H9 (cell line): ENCODE measurements around the gene CALML4. TPM values are rescaled to one million over a fixed set of nuclear protein-coding genes. Genes with fewer than 3 reads are reported as not detected.

ENCODE experiments used
- DNase-seq: peaks from one replicate; pipeline ENCODE4 v3.0.0-alpha.2; 2017
- H2AFZ ChIP-seq: one replicate; pipeline ENCODE4 v1.6.1; 2013; ENCODE audit warnings: mild to moderate bottlenecking, low read length, control low read depth, moderate library complexity
- H2AK5ac ChIP-seq: 2 replicates; pipeline ENCODE4 v1.6.1; 2013; ENCODE audit warnings: low read length, control low read depth, mixed read lengths; ENCODE audit not compliant: insufficient read length
- H2BK120ac ChIP-seq: one replicate; pipeline ENCODE4 v1.6.1; 2013; ENCODE audit warnings: low read depth, mild to moderate bottlenecking, low read length, control low read depth, inconsistent platforms; ENCODE audit not compliant: poor library complexity, severe bottlenecking
- H2BK12ac ChIP-seq: 2 replicates; pipeline ENCODE4 v1.6.1; 2013; ENCODE audit warnings: low read length, control low read depth, mixed read lengths, low read depth; ENCODE audit not compliant: insufficient read length
- H2BK15ac ChIP-seq: 2 replicates; pipeline ENCODE4 v1.6.1; 2013; ENCODE audit warnings: low read depth, low read length, control low read depth
- H2BK20ac ChIP-seq: one replicate; pipeline ENCODE4 v1.6.1; 2013; ENCODE audit warnings: low read depth, mild to moderate bottlenecking, low read length, control low read depth, inconsistent platforms; ENCODE audit not compliant: poor library complexity, severe bottlenecking
- H2BK5ac ChIP-seq: 2 replicates; pipeline ENCODE4 v1.6.1; 2013; ENCODE audit warnings: low read length, control low read depth, mixed read lengths; ENCODE audit not compliant: insufficient read length
- H3K14ac ChIP-seq: 2 replicates; pipeline ENCODE4 v1.6.1; 2013; ENCODE audit warnings: low read length, control low read depth; ENCODE audit not compliant: insufficient read depth
- H3K18ac ChIP-seq: 2 replicates; pipeline ENCODE4 v1.6.1; 2013; ENCODE audit warnings: low read depth, mild to moderate bottlenecking, mixed read lengths, low read length, control low read depth; ENCODE audit not compliant: insufficient read length
- H3K23ac ChIP-seq: 2 replicates; pipeline ENCODE4 v1.6.1; 2013; ENCODE audit warnings: low read length, control low read depth, mixed read lengths, low read depth; ENCODE audit not compliant: insufficient read length
- H3K23me2 ChIP-seq: 2 replicates; pipeline ENCODE4 v1.6.1; 2013; ENCODE audit warnings: low read depth, mild to moderate bottlenecking, mixed read lengths, low read length, control low read depth; ENCODE audit not compliant: insufficient read length, poor library complexity, severe bottlenecking
- H3K27ac ChIP-seq: 2 replicates; pipeline ENCODE4 v1.5.1; 2013; ENCODE audit warnings: low read length, control low read depth, mixed read lengths, low read depth; ENCODE audit not compliant: insufficient read length
- H3K27me3 ChIP-seq: 2 replicates; pipeline ENCODE4 v1.6.1; 2013; ENCODE audit warnings: low read length, control low read depth, inconsistent platforms; ENCODE audit not compliant: insufficient read depth
- H3K4ac ChIP-seq: 2 replicates; pipeline ENCODE4 v1.6.1; 2013; ENCODE audit warnings: low read depth, mild to moderate bottlenecking, control low read depth, inconsistent platforms, low read length, moderate library complexity
- H3K4me1 ChIP-seq: 2 replicates; pipeline ENCODE4 v1.6.1; 2013; ENCODE audit warnings: low read length, control low read depth, inconsistent platforms; ENCODE audit not compliant: insufficient read depth
- H3K4me2 ChIP-seq: 2 replicates; pipeline ENCODE4 v1.6.1; 2013; ENCODE audit warnings: low read length, control low read depth, mixed read lengths; ENCODE audit not compliant: insufficient read length, insufficient read depth
- H3K56ac ChIP-seq: 2 replicates; pipeline ENCODE4 v1.6.1; 2013; ENCODE audit warnings: low read depth, mild to moderate bottlenecking, mixed read lengths, low read length, control low read depth; ENCODE audit not compliant: insufficient read length
- H3K79me1 ChIP-seq: 2 replicates; pipeline ENCODE4 v1.6.1; 2013; ENCODE audit warnings: low read depth, mild to moderate bottlenecking, moderate library complexity, low read length, control low read depth, inconsistent platforms; ENCODE audit not compliant: insufficient read depth, poor library complexity, severe bottlenecking
- H3K79me2 ChIP-seq: 2 replicates; pipeline ENCODE4 v1.6.1; 2013; ENCODE audit warnings: low read length, control low read depth, inconsistent platforms; ENCODE audit not compliant: insufficient read depth
- H3K9ac ChIP-seq: 2 replicates; pipeline ENCODE4 v1.6.1; 2013; ENCODE audit warnings: low read length, control low read depth, mixed read lengths; ENCODE audit not compliant: insufficient read length; ENCODE audit errors: extremely low read depth
- H3K9me3 ChIP-seq: one replicate; pipeline ENCODE4 v1.6.1; 2013; ENCODE audit warnings: low read depth, low read length, inconsistent platforms; ENCODE audit not compliant: control insufficient read depth
- H3T11ph ChIP-seq: one replicate; pipeline ENCODE4 v1.6.1; 2013; ENCODE audit warnings: mild to moderate bottlenecking, low read length, control low read depth, inconsistent platforms
- H4K20me1 ChIP-seq: one replicate; pipeline ENCODE4 v1.6.1; 2013; ENCODE audit not compliant: control insufficient read depth, insufficient read length, insufficient read depth
- H4K5ac ChIP-seq: 2 replicates; pipeline ENCODE4 v1.6.1; 2013; ENCODE audit warnings: low read depth, mild to moderate bottlenecking, mixed read lengths, low read length, control low read depth; ENCODE audit not compliant: insufficient read length
- H4K8ac ChIP-seq: replicated peaks from 2 replicates; pipeline ENCODE4 v1.6.1; 2013; ENCODE audit warnings: low read length, control low read depth, mixed read lengths, low read depth; ENCODE audit not compliant: insufficient read length
- H4K91ac ChIP-seq: 2 replicates; pipeline ENCODE4 v1.6.1; 2013; ENCODE audit warnings: low read depth, mild to moderate bottlenecking, moderate library complexity, mixed read lengths, low read length, control low read depth; ENCODE audit not compliant: insufficient read length
- H3K27ac Mint-ChIP-seq, 3 experiments: 2 replicates in 2 of 3; 3 replicates in 1 of 3; pipeline ENCODE4 v1.8.0; 2020 to 2021; ENCODE audit warnings: mixed read lengths in 3 of 3, mild to moderate bottlenecking in 1 of 3, moderate library complexity in 1 of 3
- H3K27me3 Mint-ChIP-seq: 2 replicates; pipeline ENCODE4 v1.8.0; 2021; ENCODE audit warnings: low read depth, mild to moderate bottlenecking, moderate library complexity, mixed read lengths
- H3K36me3 Mint-ChIP-seq, 3 experiments: 2 replicates in 2 of 3; 3 replicates in 1 of 3; pipeline ENCODE4 v1.8.0; 2020 to 2021; ENCODE audit warnings: low read depth in 3 of 3, mixed read lengths in 3 of 3; ENCODE audit not compliant: insufficient read depth in 1 of 3
- H3K4me1 Mint-ChIP-seq, 2 experiments: 2 replicates each; pipeline ENCODE4 v1.8.0; 2020; ENCODE audit warnings: mixed read lengths in 2 of 2
- H3K4me3 Mint-ChIP-seq, 2 experiments: 2 replicates in 1 of 2; 3 replicates in 1 of 2; pipeline ENCODE4 v1.8.0; 2020 to 2021; ENCODE audit warnings: mild to moderate bottlenecking in 2 of 2, mixed read lengths in 2 of 2, moderate library complexity in 1 of 2
- H3K9me3 Mint-ChIP-seq, 2 experiments: 2 replicates in 1 of 2; 3 replicates in 1 of 2; pipeline ENCODE4 v1.8.0; 2020; ENCODE audit warnings: mild to moderate bottlenecking in 2 of 2, mixed read lengths in 2 of 2, moderate library complexity in 1 of 2
- CTCF ChIP-seq: fragments of 200-600 bp; sonication (generic); conservative IDR thresholded peaks from 3 replicates; pipeline ENCODE4 v1.8.0; 2021; ENCODE audit warnings: antibody characterized with exemption, mild to moderate bottlenecking
- WGBS: extraction: QIAGEN DNeasy Blood & Tissue Kit; methylation state at CpG from one replicate; pipeline ENCODE4 v1.1.7; 2013; ENCODE audit warnings: missing lambda C conversion rate, low lambda C conversion rate, mixed read lengths; ENCODE audit not compliant: insufficient read length; ENCODE audit errors: extremely low coverage; 5-methylcytosine and 5-hydroxymethylcytosine counted together
- total RNA-seq: library from RNA; stranded (reverse); gene quantifications from 2 replicates; pipeline ENCODE4 v1.2.1, GENCODE V29; 2021

CALML4 gene
- total RNA-seq, 1 experiment from 2014 or later = 11.8 TPM

- no peak within 1 kb of the TSS for H3K23ac ChIP-seq
- no peak within 1 kb of the TSS for H2BK12ac ChIP-seq
- peak within 1 kb of the TSS; percentile 93 for H3K18ac ChIP-seq
- Mint-ChIP-seq H3K4me1 (peaks cover 35 to 46% of the 10 kb centered on the region in 2 experiments), H3K27me3 (peaks cover 16% of the 10 kb centered on the region), H3K9me3 (peaks cover 0 to 3% of the 10 kb centered on the region in 2 experiments; a peak in 2 of 5 replicates), H3K36me3 (peaks cover 2 to 12% (median 5%) of the 10 kb centered on the region in 3 experiments), H3K27ac (peak within 1 kb of the TSS in 2 of 3 experiments; percentile 85 to 95; a peak in 5 of 7 replicates), H3K4me3 (peak within 1 kb of the TSS; percentile 90 to 93)
- peaks cover 12% of the 10 kb centered on the region; the same call in 1 of the 2 replicates for H3K4me1 ChIP-seq
- H2BK15ac ChIP-seq = no peak within 1 kb of the TSS
- no CpG with 5 or more reads among the region's 82 CpGs for WGBS
- H3K27ac ChIP-seq = no peak within 1 kb of the TSS
- H2AFZ ChIP-seq = peak within 1 kb of the TSS; percentile 40
- H2AK5ac ChIP-seq = no peak within 1 kb of the TSS
- H4K5ac ChIP-seq = peak within 1 kb of the TSS; percentile 6
- H3K27me3 ChIP-seq = no peaks in the 10 kb centered on the region
- H3K4me2 ChIP-seq = peak within 1 kb of the TSS; percentile 98
- H4K8ac ChIP-seq = no peak within 1 kb of the TSS
- H3K4ac ChIP-seq = no peak within 1 kb of the TSS; the same call in 1 of the 2 replicates
- no peaks in the 10 kb centered on the region for H3K9me3 ChIP-seq
- H3K23me2 ChIP-seq = peaks cover 16% of the 10 kb centered on the region
- no peak within 1 kb of the TSS for H4K91ac ChIP-seq
- H2BK120ac ChIP-seq = no peak within 1 kb of the TSS
- H3K14ac ChIP-seq = peak within 1 kb of the TSS; percentile 88
- no peak within 1 kb of the TSS for H2BK5ac ChIP-seq
- peak within 1 kb of the TSS; percentile 81 for H3K9ac ChIP-seq
- no peak within 1 kb of the TSS for H3K56ac ChIP-seq
- peaks cover 19% of the 10 kb centered on the region; the same call in 1 of the 2 replicates for H3K79me2 ChIP-seq
- TF ChIP-seq CTCF = no peak
- no peak within 1 kb of the TSS for H3T11ph ChIP-seq
- no peak within 1 kb of the TSS for H2BK20ac ChIP-seq
- no peaks in the 10 kb centered on the region for H4K20me1 ChIP-seq
- DNase-seq = peak; percentile 77
- peaks cover 5% of the 10 kb centered on the region for H3K79me1 ChIP-seq
These were observed 24.4 kb upstream of the CALML4 start, which contains the start of gene CLN6 for GRCh38 chr15:68229386-68230156. Gene CLN6 (minus strand): TSS chr15:68229728. CDS start chr15:68229584, 144 bp downstream.
